ENCODE data around the gene DOCK1.
"Not testable (repeated sequence)": the region's sequence is repeated elsewhere in the genome, so short reads cannot be mapped to it uniquely, and the experiment has no call there.

DOCK1 gene

DNA sequence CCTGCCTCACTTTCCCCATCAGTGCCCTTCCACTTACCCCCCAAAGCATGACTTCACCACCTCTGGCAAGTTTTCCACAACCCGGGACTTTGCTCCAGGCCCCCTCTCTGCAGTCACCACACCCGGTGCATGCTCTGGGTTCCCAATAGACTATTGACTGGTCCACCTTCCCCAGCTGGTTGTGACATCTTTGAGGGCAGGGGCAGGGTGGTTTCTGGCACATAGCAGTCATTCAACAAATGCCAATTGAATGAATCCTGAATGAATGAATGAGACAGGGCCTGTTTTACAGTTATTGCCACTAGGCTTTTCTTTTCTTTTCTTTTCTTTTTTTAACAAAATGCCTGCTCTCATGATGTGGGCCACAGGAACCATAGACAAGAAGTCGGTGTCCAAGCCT, 28.8 kb upstream of the DOCK1 start:
- TF ChIP-seq, protein P1, sequence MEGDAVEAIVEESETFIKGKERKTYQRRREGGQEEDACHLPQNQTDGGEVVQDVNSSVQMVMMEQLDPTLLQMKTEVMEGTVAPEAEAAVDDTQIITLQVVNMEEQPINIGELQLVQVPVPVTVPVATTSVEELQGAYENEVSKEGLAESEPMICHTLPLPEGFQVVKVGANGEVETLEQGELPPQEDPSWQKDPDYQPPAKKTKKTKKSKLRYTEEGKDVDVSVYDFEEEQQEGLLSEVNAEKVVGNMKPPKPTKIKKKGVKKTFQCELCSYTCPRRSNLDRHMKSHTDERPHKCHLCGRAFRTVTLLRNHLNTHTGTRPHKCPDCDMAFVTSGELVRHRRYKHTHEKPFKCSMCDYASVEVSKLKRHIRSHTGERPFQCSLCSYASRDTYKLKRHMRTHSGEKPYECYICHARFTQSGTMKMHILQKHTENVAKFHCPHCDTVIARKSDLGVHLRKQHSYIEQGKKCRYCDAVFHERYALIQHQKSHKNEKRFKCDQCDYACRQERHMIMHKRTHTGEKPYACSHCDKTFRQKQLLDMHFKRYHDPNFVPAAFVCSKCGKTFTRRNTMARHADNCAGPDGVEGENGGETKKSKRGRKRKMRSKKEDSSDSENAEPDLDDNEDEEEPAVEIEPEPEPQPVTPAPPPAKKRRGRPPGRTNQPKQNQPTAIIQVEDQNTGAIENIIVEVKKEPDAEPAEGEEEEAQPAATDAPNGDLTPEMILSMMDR (conservative IDR thresholded peaks at IDR 0.05; ENCODE audit: low read depth, low read length), result no peak
- DNase-seq (ENCODE audit: low read depth), result no peak
- no peak overlapping the region for H3K4me3 ChIP-seq (ENCODE audit: low read length)

DNA sequence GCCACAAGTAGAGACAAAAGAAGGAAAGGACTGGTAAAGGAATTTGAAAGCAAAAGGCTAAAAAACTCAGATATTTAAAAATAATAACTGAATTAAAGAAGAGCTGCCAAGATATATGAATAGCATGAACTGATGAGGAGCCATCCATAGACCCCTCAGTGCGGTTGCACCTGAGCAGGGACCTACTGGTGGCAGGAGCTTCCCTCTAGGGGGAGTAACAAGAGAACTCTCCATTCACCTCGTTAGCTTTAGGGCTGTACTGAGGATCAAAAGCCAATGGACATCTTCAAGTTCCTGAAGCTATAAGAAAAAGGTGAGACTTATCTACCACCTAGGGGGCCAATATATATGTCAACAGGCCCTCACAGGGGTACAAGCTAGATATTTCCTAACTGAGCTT, 27.8 kb upstream of the DOCK1 start:
- DNase-seq (ENCODE audit: low read depth), result no peak
- TF ChIP-seq, protein P1 (conservative IDR thresholded peaks at IDR 0.05; ENCODE audit: low read depth, low read length), result no peak
- H3K4me3 ChIP-seq (ENCODE audit: low read length), result no peak overlapping the region

DNA sequence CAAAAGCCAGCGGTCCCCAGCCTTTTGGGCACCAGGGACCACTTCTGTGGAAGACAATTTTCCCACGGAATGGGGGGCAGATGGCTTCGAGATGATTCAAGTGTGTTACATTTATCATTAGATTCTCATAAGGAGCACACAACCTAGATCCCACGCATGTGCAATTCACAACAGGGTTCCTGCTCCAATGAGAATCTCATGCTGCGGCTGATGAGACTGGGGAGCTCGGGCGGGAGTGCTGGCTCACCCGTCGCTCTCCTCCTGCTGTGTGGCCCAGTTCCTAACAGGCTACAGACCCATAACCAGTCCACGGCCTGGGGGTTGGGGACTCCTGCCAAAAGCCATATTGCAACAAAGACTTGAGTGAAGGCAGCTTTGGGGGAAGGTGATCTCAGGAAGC, 26.6 kb upstream of the DOCK1 start:
- TF ChIP-seq, protein P1 (conservative IDR thresholded peaks at IDR 0.05; ENCODE audit: low read depth, low read length), result no peak
- H3K4me3 ChIP-seq (ENCODE audit: low read length), result no peak overlapping the region
- no peak for DNase-seq (ENCODE audit: low read depth)

DNA sequence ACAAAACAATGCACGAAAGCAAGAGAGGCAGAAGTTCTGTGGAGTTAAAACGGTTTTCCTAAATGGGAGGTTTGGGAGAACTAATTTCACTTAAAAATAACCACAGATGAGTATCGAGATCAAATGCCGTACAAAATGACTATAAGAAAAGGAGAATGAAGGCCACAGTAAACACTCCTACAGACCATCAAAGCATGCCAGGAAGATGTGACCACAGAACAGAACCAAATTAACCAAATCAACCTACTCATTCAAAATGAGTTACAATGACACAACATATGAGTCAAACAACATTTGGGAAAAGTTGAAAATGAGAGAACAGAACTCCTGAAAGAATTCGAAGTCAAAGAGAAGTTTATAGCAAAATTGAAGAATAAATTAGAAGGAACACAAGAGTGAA, 24.3 kb upstream of the DOCK1 start:
- H3K4me3 ChIP-seq (ENCODE audit: low read length), result no peak overlapping the region
- no peak for DNase-seq (ENCODE audit: low read depth)
- TF ChIP-seq, protein P1 (conservative IDR thresholded peaks at IDR 0.05; ENCODE audit: low read depth, low read length), result no peak

DNA sequence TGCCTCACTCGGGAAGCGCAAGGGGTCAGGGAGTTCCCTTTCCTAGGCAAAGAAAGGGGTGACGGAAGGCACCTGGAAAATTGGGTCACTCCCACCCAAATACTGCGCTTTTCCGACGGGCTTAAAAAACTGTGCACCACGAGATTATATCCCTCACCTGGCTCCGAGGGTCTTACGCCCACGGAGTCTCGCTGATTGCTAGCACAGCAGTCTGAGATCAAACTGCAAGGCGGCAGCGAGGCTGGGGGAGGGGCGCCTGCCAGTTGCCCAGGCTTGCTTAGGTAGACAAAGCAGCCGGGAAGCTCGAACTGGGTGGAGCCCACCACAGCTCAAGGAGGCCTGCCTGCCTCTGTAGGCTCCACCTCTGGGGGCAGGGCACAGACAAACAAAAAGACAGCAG, 23.2 kb upstream of the DOCK1 start:
- H3K4me3 ChIP-seq (ENCODE audit: low read length); DNase-seq (ENCODE audit: low read depth): not testable (repeated sequence)

DNA sequence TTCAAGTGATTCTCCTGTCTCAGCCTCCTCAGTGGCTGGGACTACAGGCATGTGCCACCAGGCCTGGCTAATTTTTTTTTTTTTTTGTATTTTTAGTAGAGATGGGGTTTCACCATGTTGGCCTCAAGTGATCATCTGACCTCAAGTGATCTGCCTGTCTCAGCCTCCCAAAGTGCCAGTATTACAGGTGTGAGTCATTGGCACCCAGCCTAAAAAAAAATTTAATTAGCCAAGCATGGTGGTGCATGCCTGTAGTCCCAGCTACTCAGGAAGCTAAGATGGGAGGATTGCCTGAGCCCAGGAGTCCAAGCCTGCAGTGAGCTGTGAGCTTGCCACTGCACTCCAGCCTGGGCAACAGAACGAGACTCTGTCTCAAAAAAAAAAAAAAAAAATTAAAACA, 16.8 kb upstream of the DOCK1 start:
- H3K4me3 ChIP-seq (ENCODE audit: low read length); DNase-seq (ENCODE audit: low read depth): not testable (repeated sequence)

DNA sequence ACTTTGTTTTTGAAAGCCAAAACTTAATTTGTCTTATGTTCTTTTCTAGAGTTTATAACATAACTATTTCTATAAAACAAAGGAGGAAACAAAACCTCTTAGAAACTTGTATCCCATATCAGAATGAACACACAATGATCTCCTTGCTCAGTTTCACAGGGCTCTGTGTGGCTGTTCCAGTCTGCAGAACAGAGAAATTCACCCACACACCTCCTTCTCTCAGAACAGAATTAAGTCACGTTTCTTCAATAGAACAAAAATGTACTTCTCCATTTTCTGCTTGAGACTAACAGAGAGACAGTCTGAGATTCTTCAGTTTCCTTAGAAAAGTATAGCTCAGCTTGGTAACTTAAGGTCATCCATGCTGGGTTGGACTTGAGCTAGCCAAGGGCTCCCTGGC, 15.8 kb upstream of the DOCK1 start:
- no peak for DNase-seq (ENCODE audit: low read depth)
- no peak overlapping the region for H3K4me3 ChIP-seq (ENCODE audit: low read length)
- TF ChIP-seq, protein P1 (conservative IDR thresholded peaks at IDR 0.05; ENCODE audit: low read depth, low read length), result no peak

DNA sequence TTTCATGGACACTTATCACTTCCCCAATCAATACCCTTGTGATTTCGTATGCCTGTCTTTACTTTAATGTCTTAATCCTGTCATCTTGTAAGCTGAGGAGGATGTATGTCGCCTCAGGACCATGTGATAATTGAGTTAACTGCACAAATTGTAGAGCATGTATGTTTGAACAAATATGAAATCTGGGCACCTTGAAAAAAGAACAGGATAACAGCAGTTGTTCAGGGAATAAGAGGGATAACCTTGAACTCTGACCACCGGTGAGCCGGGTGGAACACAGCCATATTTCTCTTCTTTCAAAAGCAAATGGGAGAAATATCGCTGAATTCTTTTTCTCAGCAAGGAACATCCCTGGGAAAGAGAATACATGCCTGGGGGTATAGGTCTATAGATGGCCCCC, 14.4 kb upstream of the DOCK1 start:
- not testable (repeated sequence) for DNase-seq (ENCODE audit: low read depth); H3K4me3 ChIP-seq (ENCODE audit: low read length)

Data from retinal pigment epithelial cell (primary cell).